ENCODE results near the gene IL36A.

GRCh38 chr2:112985090-112985489 is 20.2 kb upstream of the IL36A start:
- TF ChIP-seq EZH2 (IDR thresholded peaks at IDR 0.05; ENCODE audit: borderline replicate concordance, low read length) = no peak
- TF ChIP-seq, protein P1, sequence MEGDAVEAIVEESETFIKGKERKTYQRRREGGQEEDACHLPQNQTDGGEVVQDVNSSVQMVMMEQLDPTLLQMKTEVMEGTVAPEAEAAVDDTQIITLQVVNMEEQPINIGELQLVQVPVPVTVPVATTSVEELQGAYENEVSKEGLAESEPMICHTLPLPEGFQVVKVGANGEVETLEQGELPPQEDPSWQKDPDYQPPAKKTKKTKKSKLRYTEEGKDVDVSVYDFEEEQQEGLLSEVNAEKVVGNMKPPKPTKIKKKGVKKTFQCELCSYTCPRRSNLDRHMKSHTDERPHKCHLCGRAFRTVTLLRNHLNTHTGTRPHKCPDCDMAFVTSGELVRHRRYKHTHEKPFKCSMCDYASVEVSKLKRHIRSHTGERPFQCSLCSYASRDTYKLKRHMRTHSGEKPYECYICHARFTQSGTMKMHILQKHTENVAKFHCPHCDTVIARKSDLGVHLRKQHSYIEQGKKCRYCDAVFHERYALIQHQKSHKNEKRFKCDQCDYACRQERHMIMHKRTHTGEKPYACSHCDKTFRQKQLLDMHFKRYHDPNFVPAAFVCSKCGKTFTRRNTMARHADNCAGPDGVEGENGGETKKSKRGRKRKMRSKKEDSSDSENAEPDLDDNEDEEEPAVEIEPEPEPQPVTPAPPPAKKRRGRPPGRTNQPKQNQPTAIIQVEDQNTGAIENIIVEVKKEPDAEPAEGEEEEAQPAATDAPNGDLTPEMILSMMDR (IDR thresholded peaks at IDR 0.05; ENCODE audit: low read length) = no peak
